ENCODE results near the gene ANKRD13C.
"Not testable (repeated sequence)": the region's sequence is repeated elsewhere in the genome, so short reads cannot be mapped to it uniquely, and the experiment has no call there.

ANKRD13C gene

DNA sequence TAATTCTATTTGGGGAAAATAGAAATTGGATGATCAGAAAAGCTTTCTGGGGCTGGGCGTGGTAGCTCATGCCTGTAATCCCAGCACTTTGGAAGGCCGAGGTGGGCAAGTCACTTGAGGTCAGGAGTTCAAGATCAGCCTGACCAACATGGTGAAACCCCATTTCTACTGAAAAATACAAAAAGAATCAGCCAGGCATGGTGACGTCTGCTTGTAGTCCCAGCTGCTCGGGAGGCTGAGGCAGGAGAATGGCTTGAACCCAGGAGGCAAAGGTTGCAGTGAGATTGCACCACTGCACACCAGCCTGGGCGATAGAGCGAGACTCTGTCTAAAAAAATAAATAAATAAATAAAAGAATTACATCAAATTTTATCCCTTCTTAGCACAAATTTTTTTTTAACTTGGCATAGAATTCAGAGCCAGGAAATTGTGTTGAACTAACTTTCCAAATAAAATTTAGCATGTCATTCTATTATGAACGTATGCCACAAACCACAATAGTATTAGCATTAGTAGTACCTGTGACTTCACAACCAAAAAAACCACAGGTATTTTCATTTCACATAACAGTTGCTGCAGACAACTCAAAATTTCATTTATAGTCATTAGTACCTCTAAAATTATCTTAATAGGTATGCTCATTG, 4.5 kb upstream of the ANKRD13C start:
- DNase-seq = no peak

DNA sequence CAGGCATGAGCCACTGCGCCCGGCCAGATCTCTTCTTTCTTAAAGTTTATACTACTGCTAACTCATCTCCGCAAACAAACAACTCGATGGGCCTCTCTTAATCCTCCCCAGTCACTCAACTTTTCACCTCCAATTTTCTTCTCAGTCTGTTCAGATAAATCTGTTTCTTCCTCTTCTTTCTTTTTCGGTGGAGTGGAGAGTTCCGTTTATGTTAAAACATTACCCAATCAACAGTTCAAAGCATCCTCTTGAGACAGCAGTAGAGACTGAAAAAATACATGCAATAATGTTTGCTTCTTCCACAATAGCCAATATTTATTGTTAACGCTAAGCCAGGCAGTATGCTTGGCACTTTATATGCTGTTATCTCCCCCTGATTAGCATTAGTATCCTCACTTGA, 1.4 kb upstream of the ANKRD13C start:
- DNase-seq = no peak

DNA sequence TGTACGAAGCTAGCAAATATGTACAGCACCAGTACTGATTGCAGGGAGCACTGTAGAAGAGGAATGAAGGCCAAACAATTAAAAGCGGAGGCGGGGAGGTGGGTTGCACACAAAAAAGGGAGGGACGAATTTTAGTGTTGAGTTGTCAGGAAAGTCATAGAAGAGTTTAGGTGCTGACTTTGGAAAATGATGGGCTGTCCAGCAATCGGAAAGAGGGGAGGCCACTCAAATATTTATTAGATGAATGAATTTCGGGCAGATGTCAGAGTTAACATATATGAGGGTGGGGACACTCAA, 537 bp upstream of the ANKRD13C start:
- no peak for DNase-seq

DNA sequence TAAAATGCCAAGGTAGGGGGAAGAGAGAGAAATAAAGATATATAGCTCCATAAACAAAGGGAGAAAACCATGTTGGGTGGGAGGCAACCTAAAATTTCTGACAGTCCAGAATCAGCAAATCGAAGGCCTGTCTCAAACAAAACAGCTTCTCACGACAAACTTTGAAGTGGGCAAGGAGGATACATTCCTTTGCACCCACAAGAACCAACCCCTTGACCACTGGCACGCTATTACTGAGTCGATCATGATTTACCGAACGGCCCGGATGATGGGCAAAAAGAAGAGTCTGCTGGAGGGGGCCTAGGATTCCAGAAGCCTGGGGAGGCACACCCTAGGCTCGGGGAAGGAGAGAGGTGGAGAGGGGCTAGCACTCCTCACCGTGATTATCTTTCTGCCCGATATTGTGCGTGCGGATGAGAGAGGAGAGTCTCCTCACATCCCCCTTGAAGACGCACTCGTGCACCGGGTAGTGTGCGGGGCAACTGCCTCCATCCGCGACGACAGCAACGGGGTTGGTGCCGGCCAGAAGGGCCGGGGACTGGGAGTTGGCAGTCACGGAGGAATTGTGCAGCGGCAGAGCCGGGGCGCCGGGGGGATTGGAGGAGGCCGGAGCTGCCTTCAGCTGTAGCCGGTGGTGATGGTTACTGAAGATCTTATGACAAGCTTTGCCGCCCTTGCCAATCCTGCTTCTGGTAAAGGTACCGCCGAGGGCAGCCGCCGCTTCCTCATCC, 756 bp downstream of the ANKRD13C start:
- peak; percentile 9 for DNase-seq

DNA sequence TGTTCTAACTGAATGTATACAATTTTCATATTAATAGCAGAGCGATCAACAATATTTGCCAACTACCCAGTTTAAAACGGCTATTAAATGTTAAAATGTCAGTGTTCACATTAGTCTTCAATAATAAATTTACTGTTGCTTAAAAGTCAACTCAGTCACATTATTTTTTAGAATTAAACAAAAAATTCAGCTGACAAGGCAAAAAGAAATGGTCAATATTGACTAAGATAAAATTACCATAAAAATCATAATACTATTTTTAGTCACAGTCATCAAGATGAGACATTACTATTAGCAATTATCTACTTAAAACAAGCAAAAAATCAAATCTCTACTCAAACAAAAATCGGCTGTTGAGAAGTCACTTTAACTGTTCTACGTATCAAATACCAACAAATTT, 1.5 kb downstream of the ANKRD13C start:
- no peak for DNase-seq

DNA sequence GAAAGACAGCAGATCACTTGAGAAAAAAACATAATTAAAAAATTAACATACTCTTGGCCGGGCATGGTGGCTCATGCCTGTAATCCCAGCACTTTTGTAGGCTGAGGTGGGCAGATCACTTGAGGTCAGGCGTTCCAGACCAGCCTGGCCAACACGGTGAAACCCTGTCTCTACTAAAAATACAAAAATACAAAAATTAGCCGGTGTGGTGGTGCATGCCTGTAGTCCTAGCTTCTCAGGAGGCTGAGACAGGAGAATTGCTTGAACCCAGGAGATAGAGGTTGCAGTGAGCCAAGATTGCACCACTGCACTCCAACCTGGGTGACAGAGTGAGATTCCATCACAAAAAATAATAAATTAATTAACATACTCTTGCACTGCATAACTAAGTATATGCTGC, 4.7 kb downstream of the ANKRD13C start:
- not testable (repeated sequence) for DNase-seq

DNA sequence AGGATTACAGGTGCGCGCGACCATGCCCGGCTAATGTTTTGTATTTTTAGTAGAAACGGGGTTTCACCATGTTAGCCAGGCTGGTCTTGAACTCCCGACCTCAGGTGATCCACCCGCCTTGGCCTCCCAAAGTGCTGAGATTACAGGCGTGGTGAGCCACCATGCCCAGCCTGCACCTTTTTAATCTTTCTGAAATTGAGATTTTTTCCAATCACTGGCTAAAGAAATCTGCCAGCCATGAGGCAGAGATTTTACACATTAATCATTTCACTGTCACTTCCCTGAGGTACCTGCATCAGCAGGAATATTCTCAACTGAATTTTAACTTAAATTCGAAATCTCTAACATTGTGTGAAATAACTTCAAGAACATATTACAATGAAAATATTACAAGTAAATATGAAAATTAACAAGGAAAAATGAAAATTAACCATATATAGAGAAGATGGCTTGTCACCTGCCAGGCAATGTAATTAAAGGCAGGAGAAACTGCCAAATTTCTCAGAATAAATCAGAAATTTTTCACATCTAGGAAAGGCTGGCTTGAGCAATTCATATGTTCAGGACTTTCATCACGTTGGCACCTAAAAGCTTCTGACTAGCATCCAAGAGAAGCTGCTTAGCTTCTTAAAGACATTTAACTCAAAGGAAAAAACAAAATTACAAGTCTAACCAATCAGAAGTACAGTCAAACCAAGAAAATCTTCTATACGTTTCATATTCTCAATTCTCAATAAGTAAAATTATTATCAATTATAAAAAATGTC, 5.9 kb downstream of the ANKRD13C start:
- no peak for DNase-seq

DNA sequence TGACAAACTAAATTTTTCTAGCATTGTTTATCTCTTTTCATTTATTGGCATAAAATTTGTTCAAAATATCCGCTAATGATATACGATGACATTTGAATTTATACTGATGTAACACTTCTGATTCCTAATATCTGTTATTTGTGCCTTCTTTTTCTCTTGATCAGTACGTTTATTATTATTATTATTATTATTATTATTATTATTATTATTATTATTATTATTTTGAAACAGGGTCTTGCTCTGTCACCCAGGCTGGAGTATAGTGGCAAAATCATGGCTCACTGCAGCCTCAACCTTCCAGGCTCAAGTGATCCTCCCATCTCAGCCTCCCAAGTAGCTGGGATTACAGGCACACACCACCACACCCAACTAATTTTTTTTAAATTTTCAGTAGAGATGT, 14.9 kb downstream of the ANKRD13C start:
- DNase-seq = not testable (repeated sequence)

DNA sequence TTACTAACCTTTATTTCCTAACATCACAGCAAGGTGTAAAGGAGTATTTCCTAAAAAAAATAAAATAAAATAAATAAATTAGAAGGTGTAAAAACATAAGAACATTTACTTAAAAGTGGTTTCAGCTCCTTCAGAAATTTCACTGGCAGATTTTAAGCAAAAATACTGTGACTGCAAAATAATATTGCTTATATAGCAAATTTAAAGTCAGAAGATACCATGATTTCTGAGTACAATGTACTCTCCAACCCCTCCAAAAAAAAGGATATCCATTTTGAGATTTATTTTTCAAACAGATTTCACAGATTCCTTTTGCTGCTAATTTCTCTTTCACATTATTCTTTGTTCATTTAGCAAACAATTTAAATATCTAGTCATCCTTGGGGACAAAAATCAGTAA, 18.5 kb downstream of the ANKRD13C start:
- no peak for DNase-seq

DNA sequence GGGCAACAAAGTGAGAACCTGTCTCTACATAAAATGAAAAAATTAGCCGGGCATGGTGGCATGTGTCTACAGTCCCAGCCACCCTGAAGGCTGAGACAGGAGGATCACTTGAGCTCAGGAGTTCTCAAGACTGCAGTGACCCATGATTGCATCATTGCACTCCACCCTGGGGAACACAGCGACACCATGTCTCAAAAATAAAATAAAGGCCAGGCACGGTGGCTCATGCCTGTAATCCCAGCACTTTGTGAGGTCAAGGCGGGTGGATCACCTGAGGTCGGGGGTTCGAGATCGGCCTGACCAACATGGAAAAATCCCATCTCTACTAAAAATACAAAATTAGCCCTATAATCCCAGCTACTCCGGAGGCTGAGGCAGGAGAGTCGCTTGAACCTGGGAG, 20.1 kb downstream of the ANKRD13C start:
- no peak for DNase-seq

DNA sequence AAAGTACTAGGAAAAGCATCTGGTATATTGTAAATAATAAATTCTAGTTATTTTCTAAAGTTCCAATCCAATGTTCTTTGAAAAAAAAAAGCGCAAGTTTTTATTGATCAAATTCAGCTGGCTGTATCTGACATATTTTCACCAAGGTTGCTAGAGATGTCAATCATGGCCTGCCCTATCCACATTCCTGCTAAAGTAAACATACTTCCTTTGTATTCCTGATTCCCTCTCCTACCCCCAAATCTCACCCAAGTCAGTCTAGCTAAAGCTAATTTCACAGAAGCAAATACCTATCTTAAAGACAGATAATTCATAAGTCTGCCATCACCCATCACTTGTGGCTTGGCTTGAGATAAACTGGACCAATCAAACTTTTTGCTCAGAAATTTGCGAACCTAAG, 21.3 kb downstream of the ANKRD13C start:
- DNase-seq = no peak

DNA sequence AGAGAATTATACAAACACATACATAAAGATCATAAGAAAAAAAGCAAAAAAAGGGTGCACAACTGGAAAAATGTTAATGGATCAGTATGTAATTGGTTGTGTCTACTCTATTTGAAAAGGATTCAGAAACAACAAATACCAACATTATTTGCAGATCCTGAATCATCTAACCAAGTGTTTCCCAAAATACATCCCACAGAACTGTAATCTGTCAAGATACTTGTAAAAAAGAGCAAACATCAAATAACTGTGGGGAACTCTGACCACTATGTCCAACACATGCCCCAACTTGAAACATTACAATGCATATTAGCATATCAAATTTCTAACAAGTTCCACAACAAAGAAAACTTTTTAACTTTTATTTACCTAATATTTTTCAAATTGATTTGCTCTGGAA, 22.6 kb downstream of the ANKRD13C start:
- no peak for DNase-seq

DNA sequence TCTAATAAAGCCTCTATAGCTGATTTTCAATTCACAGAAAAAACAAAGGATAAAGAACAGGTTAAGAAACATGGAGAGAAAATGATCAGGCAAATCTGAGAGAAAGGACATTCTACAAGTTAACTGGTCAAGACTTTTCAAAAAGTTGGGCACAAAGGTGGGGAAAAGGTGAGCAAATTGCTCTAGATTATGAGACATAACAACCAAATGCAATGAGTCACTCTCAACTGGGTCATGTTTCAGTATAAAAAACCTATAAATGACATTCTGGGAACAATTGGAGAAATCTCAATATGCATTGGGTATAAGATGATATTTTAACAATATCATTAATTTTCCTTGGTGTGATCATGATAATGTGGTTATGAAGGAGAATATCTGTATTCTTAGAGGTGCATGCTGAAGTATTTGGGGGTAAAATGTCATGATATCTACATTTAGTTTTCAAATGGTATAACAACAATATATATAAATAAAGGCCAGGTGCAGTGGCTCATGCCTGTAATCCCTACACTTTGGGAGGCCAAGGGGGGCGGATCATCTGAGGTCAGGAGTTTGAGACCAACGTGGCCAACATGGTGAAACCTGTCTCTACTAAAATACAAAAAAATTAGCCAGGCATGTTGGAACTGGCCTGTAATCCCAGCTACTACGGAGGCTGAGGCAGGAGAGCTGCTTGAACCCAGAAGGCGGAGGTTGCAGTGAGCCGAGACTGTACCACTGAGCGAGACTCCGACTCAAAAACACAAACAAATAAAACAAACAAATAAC, 27.0 kb downstream of the ANKRD13C start:
- DNase-seq = no peak

DNA sequence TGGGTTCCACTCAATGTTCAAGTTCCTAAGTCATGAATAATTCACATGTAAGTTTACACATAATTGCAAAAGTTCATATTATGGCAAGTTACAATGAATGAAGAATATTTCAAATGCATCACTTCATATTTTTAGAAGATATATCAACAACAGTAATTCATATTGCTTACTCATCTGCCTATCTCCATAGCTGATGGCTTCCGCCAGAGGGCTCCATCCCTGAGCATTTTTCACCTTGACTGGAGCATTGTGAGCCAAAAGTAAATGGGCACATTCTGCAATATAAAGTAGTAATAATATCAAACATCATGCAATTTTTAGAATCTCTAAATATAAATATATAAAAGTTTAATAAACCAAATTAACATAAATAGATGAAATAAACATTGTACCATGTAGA, 29.8 kb downstream of the ANKRD13C start:
- no peak for DNase-seq

DNA sequence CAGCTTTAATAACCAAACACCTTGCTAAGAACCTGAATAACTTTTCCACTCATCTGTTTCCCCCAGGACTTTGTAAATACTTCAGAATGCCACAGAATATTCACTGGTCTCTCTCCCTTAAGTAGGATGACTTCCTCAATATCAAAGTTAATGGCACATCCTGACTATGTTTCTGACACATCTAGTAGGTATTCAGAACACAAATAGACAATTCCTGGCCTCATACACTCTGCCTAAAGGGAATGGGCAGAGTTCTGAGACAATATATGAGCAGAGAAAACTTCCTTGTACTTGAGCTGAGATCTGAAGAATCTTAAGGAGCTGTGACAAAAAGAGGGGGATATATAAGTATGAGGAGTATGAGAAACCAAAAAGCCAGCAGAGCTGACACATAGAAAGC, 34.8 kb downstream of the ANKRD13C start:
- DNase-seq = no peak

DNA sequence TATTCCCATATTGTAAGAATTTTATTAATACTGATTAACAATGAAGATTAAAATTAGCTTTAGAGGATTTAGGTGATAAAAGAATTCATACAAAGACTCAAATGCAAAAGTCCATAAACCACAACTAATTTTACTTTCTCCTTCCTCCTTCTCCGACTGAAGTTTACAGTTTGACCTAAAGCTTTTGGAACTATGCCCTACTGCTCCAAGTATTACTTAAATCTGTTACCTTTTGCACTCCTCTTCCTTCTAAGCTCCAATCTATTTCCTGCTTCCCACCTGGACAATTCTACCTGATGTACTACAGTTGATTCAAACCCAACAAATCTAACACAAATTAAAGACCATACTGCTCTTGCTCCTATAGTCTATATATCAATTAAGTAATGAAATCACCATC, 36.3 kb downstream of the ANKRD13C start:
- DNase-seq = no peak

DNA sequence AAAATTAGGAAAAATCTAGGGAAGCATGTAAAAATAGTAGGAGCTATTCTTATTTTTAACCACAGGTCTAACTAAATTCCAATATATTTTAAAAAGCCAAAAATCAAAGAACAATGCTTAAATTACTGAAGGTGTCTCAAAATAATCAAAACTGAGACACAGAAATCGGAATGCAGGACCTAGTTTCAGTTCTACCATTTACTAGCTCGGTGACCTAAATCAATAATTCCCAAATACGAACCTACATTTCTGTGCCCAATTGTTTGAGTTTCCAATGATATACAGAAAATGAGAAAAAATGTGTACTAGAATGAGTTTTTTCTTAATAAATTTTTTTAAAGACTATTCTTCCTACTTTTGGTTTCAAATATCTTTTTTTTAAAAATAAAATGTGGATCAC, 37.4 kb downstream of the ANKRD13C start:
- DNase-seq = no peak

DNA sequence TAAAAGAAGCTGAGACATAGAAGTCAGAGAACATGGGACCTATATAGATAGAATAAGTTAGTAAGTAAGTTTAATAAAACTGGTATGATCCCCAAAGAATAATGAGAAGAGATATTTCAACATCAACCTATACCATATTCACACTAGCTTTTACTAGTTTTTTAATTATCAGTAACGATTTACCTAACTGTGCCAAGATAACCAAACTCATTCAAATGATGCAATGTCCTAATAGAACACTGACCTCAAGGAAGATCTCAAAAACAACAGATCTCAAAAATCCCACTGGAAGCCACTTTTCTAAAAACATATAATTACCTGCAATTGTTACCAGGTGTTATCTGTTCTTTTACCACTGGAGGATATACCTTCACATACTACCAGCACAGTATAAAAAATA, 38.7 kb downstream of the ANKRD13C start:
- DNase-seq = no peak

DNA sequence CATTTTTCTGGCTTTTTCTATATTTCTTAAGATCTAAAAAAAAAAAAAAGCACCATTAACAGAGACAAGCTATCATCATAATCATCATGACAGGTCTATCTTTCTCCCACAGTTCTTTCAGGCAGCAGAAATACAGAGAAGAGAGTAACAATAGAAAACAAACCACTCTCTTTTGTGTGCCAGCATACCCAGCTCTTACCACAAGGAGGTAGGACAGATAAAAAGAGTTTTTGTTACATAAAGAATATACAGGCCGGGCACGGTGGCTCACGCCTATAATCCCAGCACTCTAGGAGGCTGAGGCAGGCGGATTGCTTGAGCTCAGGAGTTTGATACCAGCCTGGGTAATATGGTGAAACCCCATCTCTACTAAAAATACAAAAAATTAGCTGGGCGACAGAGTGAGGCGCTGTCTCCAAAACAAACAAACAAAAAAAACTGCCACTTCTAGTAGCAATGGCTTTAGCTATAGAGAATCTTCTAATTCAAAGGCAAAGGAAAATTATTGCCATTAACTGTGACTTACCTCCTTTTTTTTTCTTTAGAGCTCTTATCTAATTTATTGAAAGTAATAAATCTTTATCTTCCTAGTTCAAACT, 39.7 kb downstream of the ANKRD13C start:
- DNase-seq = no peak

DNA sequence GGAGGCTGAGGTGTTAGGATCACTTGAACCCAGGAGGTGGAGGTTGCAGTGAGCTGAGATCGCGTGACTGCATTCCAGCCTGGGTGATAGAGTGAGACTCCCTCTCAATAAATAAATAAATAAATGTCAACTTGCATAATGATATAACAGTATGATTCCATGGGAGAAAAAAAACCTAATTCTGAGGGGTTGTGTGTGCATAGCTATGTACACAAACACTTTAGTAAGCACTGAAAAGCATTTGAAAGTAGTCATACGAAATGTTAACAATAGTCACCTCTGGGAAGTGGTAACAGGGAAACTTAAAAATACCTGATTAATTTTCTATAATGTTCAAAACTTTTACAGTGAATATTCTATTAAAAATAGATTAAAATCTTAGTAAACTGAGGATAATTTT, 43.2 kb downstream of the ANKRD13C start:
- no peak for DNase-seq

DNA sequence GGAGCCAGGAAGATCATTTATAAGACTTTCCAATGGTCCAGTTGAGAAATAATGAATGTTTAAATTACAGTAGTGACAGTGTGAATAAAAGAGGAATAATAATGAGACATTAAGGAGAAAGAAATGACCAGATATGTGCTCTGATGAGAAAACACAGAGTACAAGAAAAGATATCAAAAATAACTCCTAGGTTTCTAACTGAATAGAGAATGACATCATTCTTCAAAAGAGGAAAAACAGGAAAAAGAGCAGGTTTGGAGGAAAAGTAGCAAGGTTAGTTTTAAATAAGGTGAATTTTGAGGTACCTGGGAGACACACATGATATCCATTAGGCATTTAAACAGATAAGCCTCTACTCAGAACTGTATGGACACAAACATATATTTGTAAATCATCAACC, 55.0 kb downstream of the ANKRD13C start:
- DNase-seq = no peak

DNA sequence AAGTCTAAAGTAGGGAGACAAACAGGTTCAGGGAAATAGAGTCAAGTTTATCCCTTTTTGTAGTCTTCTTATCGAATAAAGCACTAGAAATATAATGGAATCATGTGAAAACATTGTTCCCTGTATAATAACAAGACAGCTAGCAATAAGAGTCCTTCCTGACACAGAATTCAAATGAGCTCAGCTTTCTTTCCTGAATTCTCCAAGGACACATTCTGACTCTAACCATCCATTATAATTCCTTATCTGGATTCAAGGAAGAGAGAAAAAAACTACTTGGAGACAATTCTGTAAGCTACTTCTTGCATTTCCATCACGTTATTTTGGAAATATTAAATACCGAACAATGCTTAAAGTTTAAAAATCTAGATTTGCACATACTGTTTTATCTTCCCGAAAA, 58.8 kb downstream of the ANKRD13C start:
- no peak for DNase-seq

DNA sequence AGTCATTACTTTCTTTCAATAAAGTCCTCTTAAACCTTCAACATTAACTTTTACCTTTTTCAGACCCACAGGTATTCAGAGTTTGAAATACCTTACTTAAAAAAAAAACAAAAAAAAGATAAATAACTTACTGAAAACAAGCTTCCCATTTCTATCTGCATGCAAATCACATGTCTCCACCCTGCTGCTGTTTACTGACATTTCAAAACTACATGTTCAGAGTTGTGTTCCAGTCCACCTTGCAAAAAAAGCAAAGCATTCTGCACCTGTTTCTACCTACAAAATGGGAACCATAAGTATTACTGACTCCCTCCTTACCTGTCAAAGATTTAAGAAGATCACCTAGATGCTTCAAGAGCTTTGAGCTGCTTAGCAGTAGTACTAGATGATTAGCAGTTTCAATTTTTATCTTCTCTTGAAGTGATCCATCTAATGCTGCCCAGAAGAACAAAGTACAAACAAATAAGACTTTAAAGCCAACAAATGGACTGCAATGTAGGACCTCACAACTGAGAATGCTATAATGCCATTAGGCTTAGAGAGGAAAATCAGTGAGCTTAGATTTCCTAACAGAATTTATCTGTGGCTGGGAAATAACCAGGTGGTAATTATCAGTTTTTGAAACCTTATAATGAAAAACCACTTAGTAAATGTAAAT, 61.2 kb downstream of the ANKRD13C start:
- DNase-seq = no peak

Measured in DMS79 (cell line).